Nephron progenitor cell (in vitro differentiated cells): Measurements from ENCODE around the gene LARGE1.

Experiments
- DNase-seq: peaks from one replicate; pipeline ENCODE4 v3.0.0; 2021
- H3K27ac Mint-ChIP-seq: 2 replicates; pipeline ENCODE4 v1.8.0; 2021; ENCODE audit warnings: mild to moderate bottlenecking, moderate library complexity, mixed read lengths
- H3K27me3 Mint-ChIP-seq: 2 replicates; pipeline ENCODE4 v1.8.0; 2021; ENCODE audit warnings: mild to moderate bottlenecking, low read depth, mixed read lengths; ENCODE audit not compliant: poor library complexity
- H3K36me3 Mint-ChIP-seq: 2 replicates; pipeline ENCODE4 v1.8.0; 2021; ENCODE audit warnings: low read depth, mixed read lengths
- H3K4me1 Mint-ChIP-seq: 2 replicates; pipeline ENCODE4 v1.8.0; 2021; ENCODE audit warnings: mixed read lengths
- H3K4me3 Mint-ChIP-seq: 2 replicates; pipeline ENCODE4 v1.8.0; 2021; ENCODE audit warnings: mild to moderate bottlenecking, moderate library complexity, mixed read lengths
- H3K9me3 Mint-ChIP-seq: 2 replicates; pipeline ENCODE4 v1.8.0; 2021; ENCODE audit warnings: mild to moderate bottlenecking, moderate library complexity, mixed read lengths
- TF ChIP-seq, protein P1 (sequence below): fragments of 200-600 bp; sonication (generic); IDR thresholded peaks from 2 replicates; pipeline ENCODE4 v1.5.0; 2021; ENCODE audit warnings: antibody characterized with exemption

LARGE1 gene

GRCh38 chr22:33710326-33710725 lies 209.9 kb downstream of the LARGE1 start:
- no peak overlapping the region for H3K27ac Mint-ChIP-seq
- peaks cover 2% of the 10 kb centered on the region for H3K27me3 Mint-ChIP-seq
- H3K9me3 Mint-ChIP-seq: peaks cover 38% of the 10 kb centered on the region
- H3K4me3 Mint-ChIP-seq: no peak overlapping the region
- H3K4me1 Mint-ChIP-seq: peaks cover 18% of the 10 kb centered on the region
- peaks cover 57% of the 10 kb centered on the region for H3K36me3 Mint-ChIP-seq
- DNase-seq: no peak
- TF ChIP-seq, protein P1, sequence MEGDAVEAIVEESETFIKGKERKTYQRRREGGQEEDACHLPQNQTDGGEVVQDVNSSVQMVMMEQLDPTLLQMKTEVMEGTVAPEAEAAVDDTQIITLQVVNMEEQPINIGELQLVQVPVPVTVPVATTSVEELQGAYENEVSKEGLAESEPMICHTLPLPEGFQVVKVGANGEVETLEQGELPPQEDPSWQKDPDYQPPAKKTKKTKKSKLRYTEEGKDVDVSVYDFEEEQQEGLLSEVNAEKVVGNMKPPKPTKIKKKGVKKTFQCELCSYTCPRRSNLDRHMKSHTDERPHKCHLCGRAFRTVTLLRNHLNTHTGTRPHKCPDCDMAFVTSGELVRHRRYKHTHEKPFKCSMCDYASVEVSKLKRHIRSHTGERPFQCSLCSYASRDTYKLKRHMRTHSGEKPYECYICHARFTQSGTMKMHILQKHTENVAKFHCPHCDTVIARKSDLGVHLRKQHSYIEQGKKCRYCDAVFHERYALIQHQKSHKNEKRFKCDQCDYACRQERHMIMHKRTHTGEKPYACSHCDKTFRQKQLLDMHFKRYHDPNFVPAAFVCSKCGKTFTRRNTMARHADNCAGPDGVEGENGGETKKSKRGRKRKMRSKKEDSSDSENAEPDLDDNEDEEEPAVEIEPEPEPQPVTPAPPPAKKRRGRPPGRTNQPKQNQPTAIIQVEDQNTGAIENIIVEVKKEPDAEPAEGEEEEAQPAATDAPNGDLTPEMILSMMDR: no peak

DNA sequence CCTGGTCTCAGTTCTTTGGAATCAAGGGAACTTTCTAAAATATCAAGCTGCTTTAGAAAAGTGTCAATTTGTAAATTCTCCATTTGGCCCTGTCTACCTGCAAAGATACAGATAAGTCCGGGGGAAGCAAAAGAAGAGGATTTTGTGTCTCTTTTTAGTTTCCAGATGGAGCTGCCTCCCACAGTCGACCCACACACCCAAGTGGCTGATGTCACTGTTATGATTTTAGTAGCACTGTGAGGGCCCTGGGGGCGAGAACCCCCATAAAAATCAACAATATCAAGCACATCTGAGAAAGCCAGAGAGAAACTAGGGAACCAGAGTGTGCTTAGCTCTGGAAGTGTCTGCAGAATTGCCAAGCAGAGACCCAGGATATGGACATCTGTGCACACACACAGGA lies 212.7 kb downstream of the LARGE1 start:
- no peak for DNase-seq
- H3K27me3 Mint-ChIP-seq: peaks cover 2% of the 10 kb centered on the region
- H3K27ac Mint-ChIP-seq: no peak overlapping the region
- peaks cover 56% of the 10 kb centered on the region for H3K36me3 Mint-ChIP-seq
- H3K9me3 Mint-ChIP-seq: peaks cover 37% of the 10 kb centered on the region
- H3K4me1 Mint-ChIP-seq: peaks cover 9% of the 10 kb centered on the region
- TF ChIP-seq, protein P1: no peak
- H3K4me3 Mint-ChIP-seq: no peak overlapping the region

DNA sequence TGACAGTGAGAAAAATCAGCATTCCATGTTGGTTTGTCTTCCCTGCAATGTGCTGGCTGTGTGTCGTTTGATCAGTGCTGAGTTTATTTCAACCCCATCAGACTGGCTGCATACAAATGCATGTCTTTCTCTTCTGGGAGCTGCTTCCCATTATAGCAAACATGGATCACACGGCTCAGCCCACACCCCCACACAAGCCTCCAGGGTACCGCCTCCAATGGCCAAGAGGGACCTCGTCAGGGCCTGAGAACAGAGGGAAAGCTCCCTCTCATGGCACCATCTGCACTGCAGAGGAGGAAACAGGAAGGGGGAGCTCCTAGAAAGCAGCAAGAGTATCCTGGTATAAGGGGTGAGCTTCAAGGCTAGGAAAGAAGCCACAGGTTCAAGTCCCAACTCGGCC lies 214.2 kb downstream of the LARGE1 start:
- Mint-ChIP-seq H3K36me3 (peaks cover 48% of the 10 kb centered on the region), H3K4me1 (peaks cover 9% of the 10 kb centered on the region), H3K27ac (no peak overlapping the region), H3K4me3 (no peak overlapping the region), H3K9me3 (peaks cover 26% of the 10 kb centered on the region), H3K27me3 (peaks cover 2% of the 10 kb centered on the region)
- TF ChIP-seq, protein P1: no peak
- no peak for DNase-seq

- H3K9me3 Mint-ChIP-seq: peaks cover 15% of the 10 kb centered on the region
- peaks cover 24% of the 10 kb centered on the region for H3K4me1 Mint-ChIP-seq
- no peak for DNase-seq
- H3K4me3 Mint-ChIP-seq: no peak overlapping the region
- TF ChIP-seq, protein P1: no peak
- H3K27me3 Mint-ChIP-seq: no peaks in the 10 kb centered on the region
- H3K36me3 Mint-ChIP-seq: peaks cover 45% of the 10 kb centered on the region
- H3K27ac Mint-ChIP-seq: no peak overlapping the region
Observed at GRCh38 chr22:33699176-33699575, 221.1 kb downstream of the LARGE1 start.

GRCh38 chr22:33697640-33698039 lies 222.6 kb downstream of the LARGE1 start:
- Mint-ChIP-seq H3K4me1 (peaks cover 24% of the 10 kb centered on the region), H3K36me3 (peaks cover 36% of the 10 kb centered on the region), H3K9me3 (peaks cover 7% of the 10 kb centered on the region), H3K27me3 (no peaks in the 10 kb centered on the region), H3K4me3 (no peak overlapping the region), H3K27ac (no peak overlapping the region)
- TF ChIP-seq, protein P1: no peak
- DNase-seq: no peak

- Mint-ChIP-seq H3K4me1 (peaks cover 14% of the 10 kb centered on the region), H3K9me3 (peaks cover 5% of the 10 kb centered on the region), H3K4me3 (no peak overlapping the region), H3K36me3 (peaks cover 12% of the 10 kb centered on the region), H3K27ac (no peak overlapping the region), H3K27me3 (no peaks in the 10 kb centered on the region)
- DNase-seq: no peak
- TF ChIP-seq, protein P1: no peak
Observed at GRCh38 chr22:33691057-33691630, 229.1 kb downstream of the LARGE1 start.
